Measurements from ENCODE around the gene CNTD1.
"Not testable (repeated sequence)": the region's sequence is repeated elsewhere in the genome, so short reads cannot be mapped to it uniquely, and the experiment has no call there.

The CNTD1 gene

GRCh38 chr17:42855048-42855596, 56.5 kb downstream of the CNTD1 start:
- Histone ChIP-seq H3K4me3 (no peak overlapping the region), H3K27ac (no peak overlapping the region)

- H3K27ac ChIP-seq, H3K4me3 ChIP-seq: not testable (repeated sequence)
Measured at GRCh38 chr17:42856093-42856492, 57.4 kb downstream of the CNTD1 start.

- not testable (repeated sequence) for H3K4me3 ChIP-seq, H3K27ac ChIP-seq
Measured at GRCh38 chr17:42856516-42856915, 57.9 kb downstream of the CNTD1 start.

GRCh38 chr17:42857389-42857788, 58.7 kb downstream of the CNTD1 start:
- no peak overlapping the region for H3K27ac ChIP-seq

More at GRCh38 chr17:42857389-42857788, 58.7 kb downstream of the CNTD1 start:
- no peak overlapping the region for H3K4me3 ChIP-seq
